Parathyroid adenoma (tissue), 2 donors: ENCODE data around the gene NHLRC1.

Source experiments
- H2AFZ ChIP-seq: fragments of 300-600 bp; sonication (generic); one replicate; pipeline ENCODE4 v1.7.0; 2017; ENCODE audit warnings: antibody characterized with exemption, mild to moderate bottlenecking
- H3K27ac ChIP-seq: fragments of 300-600 bp; sonication (generic); one replicate; pipeline ENCODE4 v1.7.0; 2017
- H3K27me3 ChIP-seq: fragments of 300-600 bp; sonication (generic); one replicate; pipeline ENCODE4 v1.7.0; 2017; ENCODE audit warnings: low read length; ENCODE audit not compliant: control insufficient read depth, insufficient read depth
- H3K36me3 ChIP-seq: fragments of 300-600 bp; sonication (generic); one replicate; pipeline ENCODE4 v1.7.0; 2017; ENCODE audit warnings: low read length; ENCODE audit not compliant: control insufficient read depth, insufficient read depth
- H3K4me1 ChIP-seq: fragments of 300-600 bp; sonication (generic); one replicate; pipeline ENCODE4 v1.7.0; 2017; ENCODE audit warnings: control low read depth
- H3K4me2 ChIP-seq: fragments of 300-600 bp; sonication (generic); one replicate; pipeline ENCODE4 v1.7.0; 2017; ENCODE audit warnings: low read length
- H3K4me3 ChIP-seq: fragments of 300-600 bp; sonication (generic); one replicate; pipeline ENCODE4 v1.7.0; 2017; ENCODE audit warnings: low read depth, low read length
- H3K79me2 ChIP-seq: fragments of 300-600 bp; sonication (generic); one replicate; pipeline ENCODE4 v1.7.0; 2017; ENCODE audit warnings: control low read depth
- H3K9ac ChIP-seq: fragments of 300-600 bp; sonication (generic); one replicate; pipeline ENCODE4 v1.7.0; 2017; ENCODE audit warnings: mild to moderate bottlenecking
- H3K9me3 ChIP-seq: fragments of 300-600 bp; sonication (generic); one replicate; pipeline ENCODE4 v1.7.0; 2017; ENCODE audit warnings: low read length; ENCODE audit not compliant: control insufficient read depth
- CTCF ChIP-seq: fragments of 300-600 bp; sonication (generic); IDR thresholded peaks from one replicate; pipeline ENCODE4 v1.7.0; 2017; ENCODE audit warnings: antibody characterized with exemption, mild to moderate bottlenecking
- donor health status: primary hyperparathyroidism.

Gene NHLRC1

GRCh38 chr6:18122128-18123093 is at the start of gene NHLRC1:
NHLRC1 (minus strand) TSS chr6:18122677; CDS start chr6:18122606, 71 bp downstream.
- peaks cover 4% of the 10 kb centered on the region for H3K4me1 ChIP-seq
- peak within 1 kb of the TSS; percentile 45 for H3K4me3 ChIP-seq
- no peaks in the 10 kb centered on the region for H3K79me2 ChIP-seq
- no peaks in the 10 kb centered on the region for H3K9me3 ChIP-seq
- H3K4me2 ChIP-seq, result peak within 1 kb of the TSS; percentile 71
- no peaks in the 10 kb centered on the region for H3K36me3 ChIP-seq
- peak within 1 kb of the TSS; percentile 98 for H2AFZ ChIP-seq
- H3K27ac ChIP-seq, result peak within 1 kb of the TSS; percentile 40
- no peaks in the 10 kb centered on the region for H3K27me3 ChIP-seq
- TF ChIP-seq CTCF, result peak; percentile 92
- H3K9ac ChIP-seq, result no peak within 1 kb of the TSS

- H3K27ac ChIP-seq, result no peak overlapping the region
- H3K9me3 ChIP-seq, result no peaks in the 10 kb centered on the region
- no peaks in the 10 kb centered on the region for H3K4me1 ChIP-seq
- no peaks in the 10 kb centered on the region for H3K27me3 ChIP-seq
- H3K4me2 ChIP-seq, result no peak overlapping the region
- H3K4me3 ChIP-seq, result no peak overlapping the region
- H2AFZ ChIP-seq, result no peak overlapping the region
- H3K36me3 ChIP-seq, result peaks cover 4% of the 10 kb centered on the region
- no peaks in the 10 kb centered on the region for H3K79me2 ChIP-seq
- no peak for TF ChIP-seq CTCF
- no peak overlapping the region for H3K9ac ChIP-seq
Observed at GRCh38 chr6:18171871-18172270, 49.4 kb upstream of the NHLRC1 start.

GRCh38 chr6:18168264-18168663 is 45.8 kb upstream of the NHLRC1 start:
- TF ChIP-seq CTCF, result no peak
- H3K36me3 ChIP-seq, result peaks cover 4% of the 10 kb centered on the region
- H3K27ac ChIP-seq, result no peak overlapping the region
- no peak overlapping the region for H3K9ac ChIP-seq
- H3K27me3 ChIP-seq, result no peaks in the 10 kb centered on the region
- H3K79me2 ChIP-seq, result no peaks in the 10 kb centered on the region
- H3K4me3 ChIP-seq, result no peak overlapping the region
- no peak overlapping the region for H2AFZ ChIP-seq
- no peaks in the 10 kb centered on the region for H3K4me1 ChIP-seq
- H3K9me3 ChIP-seq, result no peaks in the 10 kb centered on the region
- H3K4me2 ChIP-seq, result no peak overlapping the region

- TF ChIP-seq CTCF, result no peak
- H2AFZ ChIP-seq, result no peak overlapping the region
- H3K4me2 ChIP-seq, result no peak overlapping the region
- no peaks in the 10 kb centered on the region for H3K4me1 ChIP-seq
- no peak overlapping the region for H3K9ac ChIP-seq
- H3K27me3 ChIP-seq, result no peaks in the 10 kb centered on the region
- H3K27ac ChIP-seq, result no peak overlapping the region
- H3K79me2 ChIP-seq, result no peaks in the 10 kb centered on the region
- peaks cover 4% of the 10 kb centered on the region for H3K36me3 ChIP-seq
- no peaks in the 10 kb centered on the region for H3K9me3 ChIP-seq
- H3K4me3 ChIP-seq, result no peak overlapping the region
Observed at GRCh38 chr6:18166312-18167036, 44.0 kb upstream of the NHLRC1 start.
